Measurements from ENCODE around the gene EFCAB10.
A peak's percentile ranks its signal among the peaks of the same experiment; 100 is the strongest.
"Not testable (repeated sequence)": the region's sequence is repeated elsewhere in the genome, so short reads cannot be mapped to it uniquely, and the experiment has no call there.

Gene EFCAB10

GRCh38 chr7:105581066-105581811 is at the start of gene EFCAB10:
Gene EFCAB10 (minus strand): TSS chr7:105581493. CDS start chr7:105581463, 30 bp downstream.
- DNase-seq, result peak; percentile 66

DNA sequence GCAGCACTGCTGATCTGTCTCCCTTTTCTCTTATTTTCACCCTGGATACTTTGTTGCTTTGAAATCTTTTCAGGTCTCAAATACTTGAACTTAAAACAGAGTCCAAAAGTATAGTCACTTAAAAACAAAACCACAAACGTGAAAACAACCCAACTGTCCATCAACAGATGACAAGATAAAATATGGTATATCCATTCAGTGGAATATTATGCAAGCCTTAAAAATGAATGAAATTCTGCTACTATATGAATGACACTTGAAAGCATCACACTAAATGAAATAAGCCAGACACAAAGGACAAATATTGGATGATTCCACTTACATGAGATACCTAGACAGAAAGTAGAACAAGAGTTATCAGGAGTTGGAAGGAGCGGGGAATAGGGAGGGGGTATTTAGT is 44.7 kb upstream of the EFCAB10 start:
- DNase-seq, result no peak

GRCh38 chr7:105623906-105624305 is 42.6 kb upstream of the EFCAB10 start:
- DNase-seq, result no peak

DNA sequence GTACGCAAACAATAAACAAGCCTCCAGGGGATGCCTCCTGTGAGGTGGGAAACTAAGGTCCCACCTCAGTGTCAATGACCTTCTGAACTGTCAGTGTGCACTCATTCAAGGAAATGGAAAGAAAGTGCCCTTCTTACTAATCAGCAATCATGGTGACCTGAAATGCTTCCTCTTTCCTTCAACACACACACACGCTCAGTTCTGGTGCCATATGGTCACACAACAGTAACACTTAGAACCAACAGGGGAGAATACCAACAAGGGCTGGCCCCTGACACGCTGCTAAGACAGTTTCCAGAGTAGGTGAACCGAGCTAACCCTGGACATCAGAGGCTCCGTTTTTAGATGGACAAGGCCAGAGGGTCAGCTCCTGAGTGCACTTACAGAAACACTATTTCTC is 42.1 kb upstream of the EFCAB10 start:
- DNase-seq, result no peak

- DNase-seq, result no peak
These were observed 40.9 kb upstream of the EFCAB10 start for GRCh38 chr7:105622106-105622731.

DNA sequence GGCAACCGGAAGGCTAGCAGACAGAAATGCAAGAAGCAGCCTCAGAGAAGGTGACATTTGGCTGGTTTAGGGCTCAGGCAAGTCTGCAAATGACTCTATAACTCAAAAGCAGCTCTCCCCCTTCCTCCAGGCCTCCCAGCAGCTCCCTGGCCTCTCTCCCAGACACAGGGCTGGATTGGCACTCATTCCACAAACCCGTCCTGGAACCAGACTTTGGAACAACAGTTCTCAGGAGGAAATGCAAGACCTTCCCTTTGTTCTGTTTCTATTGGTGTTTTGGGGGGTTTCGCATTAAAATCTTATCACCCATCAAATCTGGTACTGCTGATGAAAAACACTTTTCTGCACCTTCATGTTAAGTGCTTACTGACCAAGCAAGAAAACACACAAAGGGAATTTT is 40.3 kb upstream of the EFCAB10 start:
- no peak for DNase-seq

GRCh38 chr7:105621176-105621575 is 39.9 kb upstream of the EFCAB10 start:
- no peak for DNase-seq

- DNase-seq, result no peak
These were observed 38.3 kb upstream of the EFCAB10 start for GRCh38 chr7:105619590-105619989.

DNA sequence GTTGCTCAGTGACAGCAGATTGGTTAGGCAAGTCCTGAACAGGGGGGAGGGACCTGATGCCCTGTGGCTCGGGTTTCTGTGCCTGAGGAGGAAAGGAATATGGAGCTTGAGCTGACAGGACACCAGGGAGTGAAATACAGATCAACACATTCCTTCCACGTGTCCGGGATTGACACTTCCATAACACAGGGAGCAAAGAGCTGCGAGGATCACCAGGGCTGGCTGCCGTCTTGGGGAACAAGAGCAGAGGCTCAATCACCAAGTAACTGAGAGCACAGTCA is 36.7 kb upstream of the EFCAB10 start:
- DNase-seq, result no peak

GRCh38 chr7:105617280-105618015 is 36.2 kb upstream of the EFCAB10 start:
- DNase-seq, result no peak

DNA sequence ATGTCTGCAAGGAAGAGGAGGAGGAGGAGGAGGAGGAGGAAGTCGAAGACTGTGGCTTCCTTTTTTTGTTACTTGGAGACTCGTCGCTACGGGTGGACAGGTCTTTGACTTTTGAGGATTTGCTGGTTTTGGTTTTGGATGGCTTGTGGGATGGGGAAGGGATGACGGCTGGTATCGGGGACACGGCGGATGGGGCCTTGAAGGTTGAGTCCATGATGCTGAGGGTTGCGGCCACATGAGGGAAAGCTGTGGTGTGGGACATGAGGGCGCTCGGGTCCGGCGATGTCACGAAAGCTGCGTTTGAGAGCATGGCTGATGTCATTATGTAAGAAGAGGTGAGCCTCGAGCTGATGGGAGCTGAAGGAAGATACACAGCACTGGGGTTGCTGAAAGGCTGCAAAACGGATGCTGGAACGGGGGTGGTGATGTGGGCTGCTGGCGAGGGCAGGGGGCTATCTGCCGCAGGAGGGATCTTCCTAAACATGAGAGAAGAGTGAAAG is 33.1 kb upstream of the EFCAB10 start:
- no peak for DNase-seq

GRCh38 chr7:105613611-105614330 is 32.5 kb upstream of the EFCAB10 start:
- no peak for DNase-seq

DNA sequence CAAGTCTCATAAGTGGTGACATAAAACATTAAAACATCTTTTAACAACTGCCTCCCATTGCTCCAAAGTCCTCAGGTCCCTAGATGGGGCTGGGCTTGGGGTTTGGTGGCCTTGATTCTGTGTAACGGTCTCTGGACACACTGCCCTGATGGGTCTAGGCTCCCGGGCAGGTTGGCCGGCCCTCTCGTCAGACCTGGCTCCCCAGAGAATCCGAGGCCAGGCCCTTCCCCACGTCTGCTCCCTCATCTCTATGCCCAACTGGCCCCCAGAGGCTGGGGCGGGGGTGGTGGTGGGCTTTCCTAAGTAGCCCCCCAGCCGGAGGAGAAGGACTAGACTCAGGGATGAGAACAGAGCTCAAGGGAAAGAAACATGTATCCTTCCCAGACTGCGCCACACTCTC is 31.5 kb upstream of the EFCAB10 start:
- no peak for DNase-seq

- no peak for DNase-seq
These were observed 30.8 kb upstream of the EFCAB10 start for GRCh38 chr7:105611856-105612775.

GRCh38 chr7:105610165-105610930 is 29.1 kb upstream of the EFCAB10 start:
- no peak for DNase-seq

DNA sequence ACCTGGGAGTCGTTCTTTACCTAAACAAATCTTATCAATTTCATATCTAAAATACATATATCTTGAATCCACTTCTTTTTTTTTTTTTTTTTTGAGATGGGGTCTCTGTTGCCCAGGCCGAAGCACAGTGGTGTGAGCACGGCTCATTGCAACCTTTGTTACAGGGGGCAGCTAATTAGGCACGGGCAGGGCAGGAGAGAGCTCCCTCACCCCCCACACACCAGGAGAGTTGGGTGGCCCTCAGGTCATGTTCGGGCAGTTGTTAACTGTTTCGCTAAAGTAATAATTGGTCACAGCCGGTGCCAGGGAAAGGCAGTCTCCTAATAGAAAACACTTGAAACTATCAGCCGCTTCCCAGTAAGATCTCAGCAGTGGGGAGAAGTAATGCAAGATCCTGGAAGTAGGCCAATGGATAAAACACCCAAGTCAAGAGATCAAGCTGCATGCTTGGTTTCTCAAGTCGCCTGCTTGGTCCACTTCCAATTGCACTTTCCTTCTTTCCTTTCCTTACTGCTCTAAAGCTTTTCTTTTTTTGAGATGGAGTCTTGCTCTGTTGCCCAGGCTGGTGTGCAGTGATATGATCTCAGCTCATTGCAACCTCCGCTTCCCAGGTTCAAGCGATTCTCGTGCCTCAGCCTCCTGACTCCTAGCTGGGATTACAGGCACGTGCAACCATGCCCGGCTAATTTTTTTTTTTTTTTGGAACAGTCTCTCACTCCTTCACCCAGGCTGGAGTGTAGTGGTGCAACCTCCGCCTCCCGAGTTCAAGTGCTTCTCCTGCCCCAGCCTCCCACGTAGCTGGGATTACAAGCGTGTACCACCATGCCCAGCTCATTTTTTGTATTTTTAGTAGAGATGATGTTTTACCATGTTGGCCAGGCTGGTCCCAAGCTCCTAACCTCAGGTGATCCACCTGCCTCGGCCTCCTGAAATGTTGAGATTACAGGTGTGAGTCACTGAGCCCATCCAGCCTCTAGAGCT is 21.3 kb upstream of the EFCAB10 start:
- no peak for DNase-seq

DNA sequence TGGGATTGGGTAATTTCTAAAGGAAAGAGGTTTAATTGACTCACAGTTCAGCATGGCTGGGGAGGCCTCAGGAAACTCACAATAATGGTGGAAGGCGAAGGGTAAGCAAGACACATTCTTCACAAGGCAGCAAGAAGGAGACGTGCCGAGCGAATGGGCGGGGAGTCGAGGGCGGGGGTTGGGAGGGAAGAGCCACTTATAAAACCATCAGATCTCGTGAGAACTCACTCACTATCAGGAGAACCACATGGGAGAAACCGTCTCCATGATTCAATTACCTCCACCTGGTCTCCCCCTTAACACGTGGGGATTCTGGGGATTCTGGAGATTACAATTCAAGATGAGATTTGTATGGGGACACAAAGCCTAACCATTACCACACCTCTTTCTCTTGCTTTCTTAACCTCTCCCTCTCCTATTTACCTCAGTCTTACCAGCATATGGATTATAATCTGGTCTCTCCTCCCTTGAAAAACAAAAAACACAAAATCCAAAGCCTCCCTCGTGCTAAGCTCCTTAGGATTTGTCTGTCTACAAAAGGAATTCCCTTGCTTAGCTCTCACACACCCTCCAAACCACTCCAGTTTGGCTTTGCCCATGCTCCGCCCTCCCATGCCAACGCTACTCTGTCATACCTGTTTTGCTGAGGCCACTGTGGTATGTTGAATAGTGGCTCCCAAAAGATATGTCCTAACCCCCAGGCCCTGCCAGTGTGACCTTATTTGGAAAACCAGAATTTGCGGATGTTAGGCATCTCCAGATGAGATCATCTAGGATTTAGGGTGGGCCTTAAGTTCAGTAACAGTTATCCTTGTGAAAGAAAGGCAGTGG is 19.6 kb upstream of the EFCAB10 start:
- no peak for DNase-seq

GRCh38 chr7:105599551-105599950 is 18.3 kb upstream of the EFCAB10 start:
- DNase-seq, result no peak

GRCh38 chr7:105599080-105599479 is 17.8 kb upstream of the EFCAB10 start:
- DNase-seq, result not testable (repeated sequence)
